ENCODE data around the gene SCGB1C2.
A peak's percentile ranks its signal among the peaks of the same experiment; 100 is the strongest.
"Not testable (repeated sequence)": the region's sequence is repeated elsewhere in the genome, so short reads cannot be mapped to it uniquely, and the experiment has no call there.

The SCGB1C2 gene
- long read RNA-seq = 0 reads

DNA sequence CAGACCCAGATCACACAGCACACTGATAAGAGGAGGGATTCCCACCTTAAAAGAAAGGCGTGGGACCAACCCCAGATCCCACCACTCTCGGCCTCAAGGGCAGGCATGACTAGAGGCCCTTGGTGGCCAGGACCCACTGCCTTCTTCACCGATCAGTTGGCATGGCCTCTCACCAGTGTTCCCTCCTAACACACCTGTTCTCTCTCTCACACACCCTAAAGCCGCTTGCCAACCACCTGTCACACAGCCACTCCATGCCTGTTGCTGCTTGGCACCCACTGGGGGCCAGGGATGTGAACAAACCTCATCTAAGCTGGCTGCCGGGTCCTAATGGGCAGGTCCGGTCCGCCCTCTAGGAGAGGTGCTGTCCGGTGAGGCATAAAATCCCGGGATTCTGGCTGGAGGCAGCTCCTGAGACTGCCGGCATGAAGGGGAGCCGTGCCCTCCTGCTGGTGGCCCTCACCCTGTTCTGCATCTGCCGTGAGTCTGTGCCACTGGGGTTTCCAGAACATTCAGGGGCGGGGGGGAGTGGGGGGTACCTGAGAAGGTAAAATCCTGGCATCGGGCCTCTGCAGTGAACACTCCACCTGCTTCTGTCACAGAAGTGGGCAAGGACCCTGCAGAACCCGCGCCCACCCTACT lies at the start of gene SCGB1C2:
Gene SCGB1C2 (plus strand): TSS at position 404 of the 642 bp plus-strand sequence. CDS start 22 bp downstream, at position 426.
- not testable (repeated sequence) for H3K4me3 ChIP-seq (replicated peaks; ENCODE audit: insufficient read depth, low read length); H3K27me3 ChIP-seq (ENCODE audit: insufficient read depth, poor library complexity, severe bottlenecking); H3K27ac ChIP-seq (replicated peaks)

DNA sequence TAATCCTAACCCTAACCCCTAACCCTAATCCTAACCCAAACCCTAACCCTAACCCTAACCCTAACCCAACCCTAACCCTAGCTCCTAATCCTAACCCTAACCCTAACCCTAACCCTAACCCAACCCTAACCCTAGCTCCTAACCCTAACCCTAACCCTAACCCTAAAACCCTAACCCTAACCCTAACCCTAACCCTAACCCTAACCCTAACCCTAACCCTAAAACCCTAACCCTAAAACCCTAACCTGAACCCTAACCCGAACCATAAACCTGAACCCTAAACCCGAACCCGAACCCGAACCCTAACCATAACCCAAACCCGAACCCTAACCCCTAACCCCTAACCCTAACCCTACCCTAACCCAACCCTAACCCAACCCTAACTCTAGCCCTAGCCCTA lies 24.3 kb upstream of the SCGB1C2 start:
- not testable (repeated sequence) for DNase-seq (ENCODE audit: low read depth in 1 of 2, low spot score in 1 of 2); H3K27ac ChIP-seq (replicated peaks); H3K27me3 ChIP-seq (ENCODE audit: insufficient read depth, poor library complexity, severe bottlenecking); H3K4me3 ChIP-seq (replicated peaks; ENCODE audit: insufficient read depth, low read length)
- peak; percentile 82 for TF ChIP-seq POLR2AphosphoS5 (IDR thresholded peaks at IDR 0.05; ENCODE audit: low read depth)

More for the DNA sequence above, at the start of gene SCGB1C2:
- DNase-seq (ENCODE audit: low read depth in 1 of 2, low spot score in 1 of 2) = not testable (repeated sequence)

- H3K27me3 ChIP-seq (ENCODE audit: insufficient read depth, poor library complexity, severe bottlenecking); H3K4me3 ChIP-seq (replicated peaks; ENCODE audit: insufficient read depth, low read length); H3K27ac ChIP-seq (replicated peaks): not testable (repeated sequence)
- peak; percentile 6 to 52 for DNase-seq (ENCODE audit: low read depth in 1 of 2, low spot score in 1 of 2)
Observed at GRCh38 chr17:118339-118917, 18.9 kb upstream of the SCGB1C2 start.

DNA sequence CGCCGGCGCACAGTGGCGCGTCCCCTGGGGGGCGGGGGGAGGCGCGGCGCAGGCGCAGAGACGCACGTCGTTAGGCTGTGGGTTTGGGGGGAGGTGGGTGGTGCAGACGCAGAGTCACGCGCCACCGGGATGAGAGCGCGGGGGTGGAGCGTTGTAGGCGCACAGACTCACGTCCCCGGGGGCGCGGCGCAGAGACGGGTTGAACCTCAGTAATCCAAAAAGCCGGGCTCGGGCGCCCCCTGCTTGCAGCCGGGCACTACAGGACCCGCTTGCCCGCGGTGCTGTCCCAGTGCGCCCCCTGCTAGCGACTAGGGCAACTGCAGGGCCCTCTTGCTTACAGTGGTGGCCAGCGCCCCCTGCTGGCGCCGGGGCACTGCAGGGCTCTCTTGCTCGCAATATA lies 3.4 kb upstream of the SCGB1C2 start:
- H3K27ac ChIP-seq (replicated peaks); H3K27me3 ChIP-seq (ENCODE audit: insufficient read depth, poor library complexity, severe bottlenecking); H3K4me3 ChIP-seq (replicated peaks; ENCODE audit: insufficient read depth, low read length); DNase-seq (ENCODE audit: low read depth in 1 of 2, low spot score in 1 of 2): not testable (repeated sequence)

- H3K4me3 ChIP-seq (replicated peaks; ENCODE audit: insufficient read depth, low read length); DNase-seq (ENCODE audit: low read depth in 1 of 2, low spot score in 1 of 2); H3K27ac ChIP-seq (replicated peaks); H3K27me3 ChIP-seq (ENCODE audit: insufficient read depth, poor library complexity, severe bottlenecking): not testable (repeated sequence)
Observed at GRCh38 chr17:134332-134785, 3.0 kb upstream of the SCGB1C2 start.

DNA sequence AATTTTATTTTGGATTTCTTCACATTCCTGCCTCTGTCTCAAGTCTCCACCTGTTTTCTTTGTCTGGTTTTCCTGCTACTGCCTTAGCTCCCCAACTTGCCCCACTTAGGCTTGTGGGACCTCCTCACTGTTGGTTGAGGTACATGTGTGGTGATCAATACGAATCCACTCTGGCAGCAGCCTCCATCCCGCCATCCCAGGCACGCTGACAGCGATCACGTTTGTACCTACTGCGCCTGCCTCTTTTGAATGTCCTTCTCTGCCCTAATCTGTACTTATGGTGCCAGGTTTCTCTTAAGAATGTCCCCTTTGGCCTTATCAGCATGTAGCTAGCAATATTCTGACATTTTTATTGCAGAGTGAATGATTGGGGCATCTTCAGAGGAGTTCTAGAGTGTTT lies 2.3 kb upstream of the SCGB1C2 start:
- H3K27ac ChIP-seq (replicated peaks); H3K4me3 ChIP-seq (replicated peaks; ENCODE audit: insufficient read depth, low read length); DNase-seq (ENCODE audit: low read depth in 1 of 2, low spot score in 1 of 2); H3K27me3 ChIP-seq (ENCODE audit: insufficient read depth, poor library complexity, severe bottlenecking): not testable (repeated sequence)

- not testable (repeated sequence) for H3K4me3 ChIP-seq (replicated peaks; ENCODE audit: insufficient read depth, low read length); DNase-seq (ENCODE audit: low read depth in 1 of 2, low spot score in 1 of 2); H3K27ac ChIP-seq (replicated peaks); H3K27me3 ChIP-seq (ENCODE audit: insufficient read depth, poor library complexity, severe bottlenecking)
Observed at GRCh38 chr17:135895-136294, 1.5 kb upstream of the SCGB1C2 start.

DNA sequence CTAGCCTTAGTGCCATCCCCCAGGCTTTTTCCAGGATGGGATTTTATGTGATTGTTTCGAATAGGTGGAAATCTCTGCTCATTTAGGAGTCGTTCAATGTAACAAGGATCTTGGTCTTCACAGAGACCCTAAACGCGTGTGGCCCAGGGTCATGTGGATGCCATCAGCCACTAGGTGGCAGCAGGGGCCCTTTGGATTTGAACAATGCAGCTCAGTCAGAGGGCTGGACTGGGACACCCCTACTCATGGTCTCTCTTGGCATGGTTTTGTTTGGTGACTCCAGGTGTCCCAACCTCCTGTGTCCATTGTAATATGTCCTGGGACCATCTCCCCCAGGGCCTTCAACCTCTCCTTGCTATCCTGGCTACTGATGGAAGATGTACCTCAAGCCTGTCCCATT lies 838 bp upstream of the SCGB1C2 start:
- H3K27ac ChIP-seq (replicated peaks); H3K27me3 ChIP-seq (ENCODE audit: insufficient read depth, poor library complexity, severe bottlenecking); H3K4me3 ChIP-seq (replicated peaks; ENCODE audit: insufficient read depth, low read length): not testable (repeated sequence)
- DNase-seq (ENCODE audit: low read depth in 1 of 2, low spot score in 1 of 2) = peak in 1 of 2 experiments; percentile 77

GRCh38 chr17:139401-140205 lies 2.2 kb downstream of the SCGB1C2 start:
- not testable (repeated sequence) for DNase-seq (ENCODE audit: low read depth in 1 of 2, low spot score in 1 of 2)

GRCh38 chr17:142102-142661 lies 4.8 kb downstream of the SCGB1C2 start:
- DNase-seq (ENCODE audit: low read depth in 1 of 2, low spot score in 1 of 2) = no peak
- Histone ChIP-seq H3K27ac (replicated peaks) (no peak overlapping the region), H3K4me3 (replicated peaks; ENCODE audit: insufficient read depth, low read length) (no peak overlapping the region), H3K27me3 (ENCODE audit: insufficient read depth, poor library complexity, severe bottlenecking) (no peaks in the 10 kb centered on the region)
- TF ChIP-seq SPI1 (IDR thresholded peaks at IDR 0.05; ENCODE audit: borderline replicate concordance, low read depth) = no peak
- no peak for TF ChIP-seq CTCF (IDR thresholded peaks at IDR 0.05; ENCODE audit: insufficient read depth, low read length)
- TF ChIP-seq REST (IDR thresholded peaks at IDR 0.05; ENCODE audit: insufficient replicate concordance, low read depth) = no peak
- TF ChIP-seq GABPA (IDR thresholded peaks at IDR 0.05; ENCODE audit: low read depth) = no peak
- no peak for TF ChIP-seq POLR2AphosphoS5 (IDR thresholded peaks at IDR 0.05; ENCODE audit: low read depth)

More at GRCh38 chr17:139401-140205, 2.2 kb downstream of the SCGB1C2 start:
- H3K27ac ChIP-seq (replicated peaks); H3K4me3 ChIP-seq (replicated peaks; ENCODE audit: insufficient read depth, low read length); H3K27me3 ChIP-seq (ENCODE audit: insufficient read depth, poor library complexity, severe bottlenecking): not testable (repeated sequence)

All from HL-60 (cell line).